ENCODE results near the gene CPEB4. TPM values are rescaled to one million over a fixed set of nuclear protein-coding genes. Genes with fewer than 3 reads are reported as not detected.

CPEB4 gene
- total RNA-seq, 1 donor from 2014 or later, result 37.4 TPM

DNA sequence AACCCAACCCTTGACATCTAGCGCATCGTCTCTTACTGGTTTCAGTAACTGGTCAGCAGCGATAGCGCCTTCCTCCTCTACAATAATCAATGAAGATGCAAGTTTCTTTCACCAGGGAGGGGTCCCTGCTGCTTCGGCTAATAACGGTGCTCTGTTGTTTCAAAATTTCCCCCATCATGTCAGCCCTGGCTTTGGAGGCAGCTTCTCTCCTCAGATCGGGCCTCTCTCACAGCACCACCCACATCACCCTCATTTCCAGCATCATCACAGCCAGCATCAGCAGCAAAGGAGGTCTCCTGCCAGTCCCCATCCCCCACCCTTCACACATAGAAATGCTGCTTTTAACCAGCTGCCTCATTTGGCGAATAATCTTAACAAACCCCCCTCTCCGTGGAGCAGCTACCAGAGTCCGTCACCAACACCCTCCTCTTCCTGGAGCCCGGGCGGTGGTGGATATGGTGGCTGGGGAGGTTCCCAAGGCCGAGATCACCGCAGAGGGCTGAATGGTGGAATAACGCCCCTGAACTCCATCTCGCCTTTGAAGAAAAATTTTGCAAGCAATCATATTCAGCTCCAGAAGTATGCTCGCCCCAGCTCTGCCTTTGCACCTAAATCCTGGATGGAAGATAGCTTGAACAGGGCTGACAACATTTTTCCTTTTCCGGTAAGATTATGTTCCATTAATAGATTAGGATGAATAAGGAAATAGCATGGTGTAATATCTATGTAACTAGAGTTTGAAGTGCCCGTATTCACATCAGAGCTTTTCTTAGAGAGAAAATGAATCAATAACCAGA is 2.2 kb downstream of the CPEB4 start:
- intact Hi-C loops (cut with DNase I), result loop anchor here (2.0 kb wide), 2 partner anchors 28 to 126 kb away; no protein-coding TSS in a partner anchor
- TF ChIP-seq CTCF (IDR thresholded peaks at IDR 0.05), result no peak
- Histone ChIP-seq H3K27ac (peak overlapping the region; percentile 84 to 90), H3K9me3 (no peaks in the 10 kb centered on the region), H3K4me3 (peak overlapping the region; percentile 78 to 86), H3K36me3 (no peaks in the 10 kb centered on the region), H3K27me3 (no peaks in the 10 kb centered on the region), H3K4me1 (peaks cover 3 to 9% of the 10 kb centered on the region in 2 donors)
- peak in 1 of 2 donors; percentile 72 for DNase-seq (ENCODE audit: low spot score in 2 of 2)

- Histone ChIP-seq H3K4me1 (peaks cover 3 to 9% of the 10 kb centered on the region in 2 donors), H3K36me3 (no peaks in the 10 kb centered on the region), H3K27ac (peak overlapping the region; percentile 84 to 90), H3K4me3 (peak overlapping the region; percentile 78 to 86), H3K27me3 (no peaks in the 10 kb centered on the region), H3K9me3 (no peaks in the 10 kb centered on the region)
- intact Hi-C loops (cut with DNase I), result loop anchor here (2.0 kb wide), 2 partner anchors 27 to 127 kb away; no protein-coding TSS in a partner anchor
- no peak for TF ChIP-seq CTCF (IDR thresholded peaks at IDR 0.05)
- DNase-seq (ENCODE audit: low spot score in 2 of 2), result no peak
Observed at GRCh38 chr5:173891308-173892116, 3.4 kb downstream of the CPEB4 start.

- peak overlapping the region; percentile 78 to 86 for H3K4me3 ChIP-seq
- H3K27me3 ChIP-seq, result no peaks in the 10 kb centered on the region
- TF ChIP-seq CTCF (IDR thresholded peaks at IDR 0.05), result no peak
- peaks cover 3 to 9% of the 10 kb centered on the region in 2 donors for H3K4me1 ChIP-seq
- DNase-seq (ENCODE audit: low spot score in 2 of 2), result no peak
- intact Hi-C loops (cut with DNase I), result no loop called here
- no peak overlapping the region for H3K27ac ChIP-seq
- H3K9me3 ChIP-seq, result no peaks in the 10 kb centered on the region
- no peaks in the 10 kb centered on the region for H3K36me3 ChIP-seq
Observed at GRCh38 chr5:173893192-173893561, 5.0 kb downstream of the CPEB4 start.

- H3K36me3 ChIP-seq, result no peaks in the 10 kb centered on the region
- H3K9me3 ChIP-seq, result no peaks in the 10 kb centered on the region
- intact Hi-C loops (cut with DNase I), result no loop called here
- peak overlapping the region; percentile 3 to 24 for H3K4me3 ChIP-seq
- DNase-seq (ENCODE audit: low spot score in 2 of 2), result no peak
- H3K27ac ChIP-seq, result no peak overlapping the region
- no peaks in the 10 kb centered on the region for H3K27me3 ChIP-seq
- TF ChIP-seq CTCF (IDR thresholded peaks at IDR 0.05), result no peak
- H3K4me1 ChIP-seq, result peaks cover 3 to 9% of the 10 kb centered on the region in 2 donors
Observed at GRCh38 chr5:173895401-173896165, 7.4 kb downstream of the CPEB4 start.

DNA sequence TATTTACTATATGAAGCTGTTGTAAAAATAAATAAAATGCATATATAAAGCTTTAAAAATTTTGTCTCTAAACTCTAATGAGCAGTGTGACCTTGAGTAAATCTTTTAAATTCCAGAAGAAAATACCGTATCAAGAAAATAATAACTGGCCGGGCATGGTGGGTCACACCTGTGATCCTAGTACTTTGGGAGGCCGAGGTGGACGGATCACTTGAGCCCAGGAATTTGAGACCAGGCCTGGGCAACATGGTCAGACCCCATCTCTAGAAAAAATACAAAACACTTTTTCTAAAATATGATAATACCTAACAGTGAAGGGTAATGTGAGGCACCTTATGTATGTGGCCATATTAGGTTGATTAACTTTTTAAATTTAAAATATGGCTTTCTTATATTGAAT is 8.5 kb downstream of the CPEB4 start:
- intact Hi-C loops (cut with DNase I), result no loop called here
- no peaks in the 10 kb centered on the region for H3K36me3 ChIP-seq
- H3K27ac ChIP-seq, result no peak overlapping the region
- no peak overlapping the region for H3K4me3 ChIP-seq
- no peaks in the 10 kb centered on the region for H3K9me3 ChIP-seq
- TF ChIP-seq CTCF (IDR thresholded peaks at IDR 0.05), result no peak
- no peak for DNase-seq (ENCODE audit: low spot score in 2 of 2)
- H3K27me3 ChIP-seq, result no peaks in the 10 kb centered on the region
- H3K4me1 ChIP-seq, result peaks cover 3 to 9% of the 10 kb centered on the region in 2 donors

All from ascending aorta (tissue), 2 donors.